ENCODE data around the gene PARN. TPM values are rescaled to one million over a fixed set of nuclear protein-coding genes. Genes with fewer than 3 reads are reported as not detected.
"Not testable (repeated sequence)": the region's sequence is repeated elsewhere in the genome, so short reads cannot be mapped to it uniquely, and the experiment has no call there.

PARN gene
- total RNA-seq, 1 experiment from 2014 or later: 56.2 TPM

GRCh38 chr16:14405611-14406537 lies 224.2 kb downstream of the PARN start:
- Histone ChIP-seq H3K79me2 (ENCODE audit: insufficient read depth, low read length) (no peaks in the 10 kb centered on the region), H4K20me1 (ENCODE audit: control insufficient read depth, insufficient read depth, insufficient read length) (no peaks in the 10 kb centered on the region), H2AK5ac (ENCODE audit: insufficient read length, low read length) (no peak overlapping the region), H3K14ac (ENCODE audit: insufficient read depth, low read length) (no peak overlapping the region), H4K5ac (ENCODE audit: insufficient read length, low read depth, low read length) (no peak overlapping the region), H2BK12ac (ENCODE audit: insufficient read length, low read depth, low read length) (no peak overlapping the region), H2AFZ (ENCODE audit: low read length) (no peak overlapping the region), H3K9me3 (ENCODE audit: control insufficient read depth, low read depth, low read length) (no peaks in the 10 kb centered on the region), H2BK20ac (ENCODE audit: low read depth, low read length, poor library complexity, severe bottlenecking) (no peak overlapping the region), H2BK5ac (ENCODE audit: insufficient read length, low read length) (no peak overlapping the region), H3K79me1 (ENCODE audit: insufficient read depth, low read depth, low read length, poor library complexity, severe bottlenecking) (no peaks in the 10 kb centered on the region), H3K23me2 (ENCODE audit: insufficient read length, low read depth, low read length, poor library complexity, severe bottlenecking) (no peaks in the 10 kb centered on the region), H3K4ac (ENCODE audit: low read depth, low read length) (no peak overlapping the region), H3K23ac (ENCODE audit: insufficient read length, low read depth, low read length) (no peak overlapping the region), H3K27ac (ENCODE audit: insufficient read length, low read depth, low read length) (no peak overlapping the region), H3K56ac (ENCODE audit: insufficient read length, low read depth, low read length) (no peak overlapping the region), H2BK120ac (ENCODE audit: low read depth, low read length, poor library complexity, severe bottlenecking) (no peak overlapping the region), H2BK15ac (ENCODE audit: low read depth, low read length) (no peak overlapping the region), H4K8ac (replicated peaks; ENCODE audit: insufficient read length, low read depth, low read length) (no peak overlapping the region), H3K18ac (ENCODE audit: insufficient read length, low read depth, low read length) (no peak overlapping the region), H3K9ac (ENCODE audit: extremely low read depth, insufficient read length, low read length) (no peak overlapping the region), H3K4me2 (ENCODE audit: insufficient read depth, insufficient read length, low read length) (peak overlapping the region; percentile 10), H3K27me3 (ENCODE audit: insufficient read depth, low read length) (no peaks in the 10 kb centered on the region), H4K91ac (ENCODE audit: insufficient read length, low read depth, low read length) (no peak overlapping the region), H3T11ph (ENCODE audit: low read length) (no peak overlapping the region), H3K4me1 (ENCODE audit: insufficient read depth, low read length) (no peaks in the 10 kb centered on the region)
- peak; percentile 96 for DNase-seq
- Mint-ChIP-seq H3K9me3 (no peaks in the 10 kb centered on the region), H3K27ac (no peak overlapping the region), H3K4me1 (peaks cover 0 to 17% of the 10 kb centered on the region in 2 experiments; a peak in 2 of 4 replicates), H3K4me3 (no peak overlapping the region), H3K27me3 (ENCODE audit: low read depth) (no peaks in the 10 kb centered on the region), H3K36me3 (ENCODE audit: insufficient read depth in 1 of 3, low read depth in 3 of 3) (no peaks in the 10 kb centered on the region)
- WGBS (ENCODE audit: extremely low coverage, insufficient read length, low lambda C conversion rate): no CpG with 5 or more reads among the region's 43 CpGs
- no peak for TF ChIP-seq CTCF (conservative IDR thresholded peaks at IDR 0.05)

- H3K14ac ChIP-seq (ENCODE audit: insufficient read depth, low read length); H3K9me3 Mint-ChIP-seq; H3K56ac ChIP-seq (ENCODE audit: insufficient read length, low read depth, low read length); H3K27ac ChIP-seq (ENCODE audit: insufficient read length, low read depth, low read length); H3K27ac Mint-ChIP-seq; H4K20me1 ChIP-seq (ENCODE audit: control insufficient read depth, insufficient read depth, insufficient read length); DNase-seq; H3K79me2 ChIP-seq (ENCODE audit: insufficient read depth, low read length); H3K4me3 Mint-ChIP-seq; H3K79me1 ChIP-seq (ENCODE audit: insufficient read depth, low read depth, low read length, poor library complexity, severe bottlenecking); H2BK15ac ChIP-seq (ENCODE audit: low read depth, low read length); H3K4me1 ChIP-seq (ENCODE audit: insufficient read depth, low read length); H4K5ac ChIP-seq (ENCODE audit: insufficient read length, low read depth, low read length); H3T11ph ChIP-seq (ENCODE audit: low read length); H3K9ac ChIP-seq (ENCODE audit: extremely low read depth, insufficient read length, low read length); H2BK5ac ChIP-seq (ENCODE audit: insufficient read length, low read length); H3K4me2 ChIP-seq (ENCODE audit: insufficient read depth, insufficient read length, low read length); H2BK20ac ChIP-seq (ENCODE audit: low read depth, low read length, poor library complexity, severe bottlenecking); H4K8ac ChIP-seq (replicated peaks; ENCODE audit: insufficient read length, low read depth, low read length); H3K36me3 Mint-ChIP-seq (ENCODE audit: insufficient read depth in 1 of 3, low read depth in 3 of 3); H3K4ac ChIP-seq (ENCODE audit: low read depth, low read length); H3K18ac ChIP-seq (ENCODE audit: insufficient read length, low read depth, low read length); H2AFZ ChIP-seq (ENCODE audit: low read length); H2BK120ac ChIP-seq (ENCODE audit: low read depth, low read length, poor library complexity, severe bottlenecking); H3K27me3 Mint-ChIP-seq (ENCODE audit: low read depth); H2AK5ac ChIP-seq (ENCODE audit: insufficient read length, low read length); H4K91ac ChIP-seq (ENCODE audit: insufficient read length, low read depth, low read length); H2BK12ac ChIP-seq (ENCODE audit: insufficient read length, low read depth, low read length); H3K23me2 ChIP-seq (ENCODE audit: insufficient read length, low read depth, low read length, poor library complexity, severe bottlenecking); H3K9me3 ChIP-seq (ENCODE audit: control insufficient read depth, low read depth, low read length); H3K27me3 ChIP-seq (ENCODE audit: insufficient read depth, low read length); H3K23ac ChIP-seq (ENCODE audit: insufficient read length, low read depth, low read length): not testable (repeated sequence)
- WGBS (ENCODE audit: extremely low coverage, insufficient read length, low lambda C conversion rate): no CpG with 5 or more reads among the region's 8 CpGs
- peaks cover 8 to 28% of the 10 kb centered on the region in 2 experiments for H3K4me1 Mint-ChIP-seq
Observed at GRCh38 chr16:14403001-14403389, 227.1 kb downstream of the PARN start.
